Endodermal cell (in vitro differentiated cells): ENCODE measurements around the gene MAPKAPK2. TPM values are rescaled to one million over a fixed set of nuclear protein-coding genes. Genes with fewer than 3 reads are reported as not detected.

Source experiments
- DNase-seq: peaks from one replicate; pipeline ENCODE4 v3.0.0-alpha.2; 2017
- H3K27ac ChIP-seq: 2 replicates; pipeline ENCODE4 v1.5.1; 2013; ENCODE audit warnings: mild to moderate bottlenecking, low read depth, low read length, moderate library complexity
- H3K27me3 ChIP-seq: 2 replicates; pipeline ENCODE4 v1.6.1; 2013; ENCODE audit warnings: mild to moderate bottlenecking, low read length, moderate library complexity; ENCODE audit not compliant: insufficient read depth, control insufficient read depth, poor library complexity, severe bottlenecking
- H3K36me3 ChIP-seq: 2 replicates; pipeline ENCODE4 v1.7.0; 2013; ENCODE audit warnings: mild to moderate bottlenecking, low read length, moderate library complexity; ENCODE audit not compliant: control insufficient read depth, insufficient read depth
- H3K4me1 ChIP-seq: one replicate; pipeline ENCODE4 v1.7.0; 2013; ENCODE audit warnings: low read length; ENCODE audit not compliant: control insufficient read depth, insufficient read depth
- H3K4me3 ChIP-seq: 2 replicates; pipeline ENCODE4 v1.5.1; 2013; ENCODE audit warnings: mild to moderate bottlenecking, low read length, moderate library complexity
- H3K9ac ChIP-seq: 2 replicates; pipeline ENCODE4 v1.6.1; 2013; ENCODE audit warnings: mild to moderate bottlenecking, low read length, moderate library complexity; ENCODE audit not compliant: poor library complexity, severe bottlenecking; ENCODE audit errors: extremely low read depth
- H3K9me3 ChIP-seq: 2 replicates; pipeline ENCODE4 v1.6.1; 2013; ENCODE audit warnings: mild to moderate bottlenecking, low read length, moderate library complexity; ENCODE audit not compliant: control insufficient read depth
- H3K27ac Mint-ChIP-seq: 2 replicates; pipeline ENCODE4 v1.8.0; 2020; ENCODE audit warnings: mixed read lengths
- H3K27me3 Mint-ChIP-seq: 2 replicates; pipeline ENCODE4 v1.8.0; 2021; ENCODE audit warnings: mild to moderate bottlenecking, mixed read lengths; ENCODE audit not compliant: insufficient read depth
- H3K36me3 Mint-ChIP-seq: 2 replicates; pipeline ENCODE4 v1.8.0; 2020; ENCODE audit warnings: low read depth, mixed read lengths
- H3K4me1 Mint-ChIP-seq: 2 replicates; pipeline ENCODE4 v1.8.0; 2020; ENCODE audit warnings: mixed read lengths
- H3K4me3 Mint-ChIP-seq: 2 replicates; pipeline ENCODE4 v1.8.0; 2020; ENCODE audit warnings: mild to moderate bottlenecking, moderate library complexity, mixed read lengths
- H3K9me3 Mint-ChIP-seq: 2 replicates; pipeline ENCODE4 v1.8.0; 2020; ENCODE audit warnings: mild to moderate bottlenecking, mixed read lengths
- WGBS, 2 experiments: methylation state at CpG; one replicate each; pipeline versions ENCODE4 v1.1.5 to v1.1.7; 2013; ENCODE audit warnings: missing lambda C conversion rate in 2 of 2, mixed read lengths in 1 of 2; ENCODE audit not compliant: insufficient coverage in 1 of 2, insufficient read length in 1 of 2; 5-methylcytosine and 5-hydroxymethylcytosine counted together
- total RNA-seq, 2 donors: library from RNA; stranded (reverse); fragmentation: NEBNext Ultra II Directional in 1 of 2; extraction: Animal tissue kit (Norgen Biotek cat#: 25700) in 1 of 2; gene quantifications; 2 replicates in 1 of 2; 3 replicates in 1 of 2; pipeline ENCODE4 v1.2.1, GENCODE V29; 2021
- TF ChIP-seq, protein P1 (sequence below): fragments of 200-600 bp; sonication (generic); conservative IDR thresholded peaks from 2 replicates; pipeline ENCODE4 v1.5.0; 2021; ENCODE audit warnings: antibody characterized with exemption, mild to moderate bottlenecking

The MAPKAPK2 gene
- total RNA-seq, 2 donors from 2014 or later: 72.8 to 79.7 TPM

- no peak overlapping the region for H3K4me3 ChIP-seq
- H3K36me3 Mint-ChIP-seq: peaks cover 31% of the 10 kb centered on the region
- no peaks in the 10 kb centered on the region for H3K4me1 Mint-ChIP-seq
- no peak overlapping the region for H3K4me3 Mint-ChIP-seq
- H3K36me3 ChIP-seq: peaks cover 3% of the 10 kb centered on the region
- TF ChIP-seq, protein P1, sequence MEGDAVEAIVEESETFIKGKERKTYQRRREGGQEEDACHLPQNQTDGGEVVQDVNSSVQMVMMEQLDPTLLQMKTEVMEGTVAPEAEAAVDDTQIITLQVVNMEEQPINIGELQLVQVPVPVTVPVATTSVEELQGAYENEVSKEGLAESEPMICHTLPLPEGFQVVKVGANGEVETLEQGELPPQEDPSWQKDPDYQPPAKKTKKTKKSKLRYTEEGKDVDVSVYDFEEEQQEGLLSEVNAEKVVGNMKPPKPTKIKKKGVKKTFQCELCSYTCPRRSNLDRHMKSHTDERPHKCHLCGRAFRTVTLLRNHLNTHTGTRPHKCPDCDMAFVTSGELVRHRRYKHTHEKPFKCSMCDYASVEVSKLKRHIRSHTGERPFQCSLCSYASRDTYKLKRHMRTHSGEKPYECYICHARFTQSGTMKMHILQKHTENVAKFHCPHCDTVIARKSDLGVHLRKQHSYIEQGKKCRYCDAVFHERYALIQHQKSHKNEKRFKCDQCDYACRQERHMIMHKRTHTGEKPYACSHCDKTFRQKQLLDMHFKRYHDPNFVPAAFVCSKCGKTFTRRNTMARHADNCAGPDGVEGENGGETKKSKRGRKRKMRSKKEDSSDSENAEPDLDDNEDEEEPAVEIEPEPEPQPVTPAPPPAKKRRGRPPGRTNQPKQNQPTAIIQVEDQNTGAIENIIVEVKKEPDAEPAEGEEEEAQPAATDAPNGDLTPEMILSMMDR: no peak
- no peaks in the 10 kb centered on the region for H3K27me3 Mint-ChIP-seq
- no peak overlapping the region for H3K9ac ChIP-seq
- no peak overlapping the region for H3K27ac Mint-ChIP-seq
- 95 to 100% methylated on average over 1 to 3 of the region's 3 CpGs for WGBS, 2 experiments
- no peaks in the 10 kb centered on the region for H3K9me3 Mint-ChIP-seq
- no peaks in the 10 kb centered on the region for H3K27me3 ChIP-seq
- H3K9me3 ChIP-seq: no peaks in the 10 kb centered on the region
- no peak overlapping the region for H3K27ac ChIP-seq
- no peaks in the 10 kb centered on the region for H3K4me1 ChIP-seq
- no peak for DNase-seq
These were observed 41.5 kb upstream of the MAPKAPK2 start for GRCh38 chr1:206643118-206643698.

- no peak overlapping the region for H3K27ac Mint-ChIP-seq
- no peaks in the 10 kb centered on the region for H3K27me3 ChIP-seq
These were observed 38.2 kb upstream of the MAPKAPK2 start for GRCh38 chr1:206646504-206646903.

DNA sequence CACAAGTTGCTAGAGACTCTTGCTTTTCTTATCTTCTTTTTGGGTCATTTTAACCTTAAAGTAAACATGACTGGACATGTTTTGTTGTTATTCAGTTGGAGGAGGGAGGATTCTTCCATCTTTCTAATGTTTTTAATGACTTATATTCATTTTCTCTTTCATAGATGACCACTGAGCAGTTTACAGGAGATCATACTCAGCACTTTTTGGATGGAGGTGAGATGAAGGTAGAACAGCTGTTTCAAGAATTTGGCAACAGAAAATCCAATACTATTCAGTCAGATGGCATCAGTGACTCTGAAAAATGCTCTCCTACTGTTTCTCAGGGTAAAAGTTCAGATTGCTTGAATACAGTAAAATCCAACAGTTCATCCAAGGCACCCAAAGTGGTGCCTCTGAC lies 37.5 kb upstream of the MAPKAPK2 start:
- no peaks in the 10 kb centered on the region for H3K27me3 ChIP-seq
- Mint-ChIP-seq H3K4me3 (no peak overlapping the region), H3K36me3 (peaks cover 15% of the 10 kb centered on the region), H3K27me3 (no peaks in the 10 kb centered on the region), H3K9me3 (no peaks in the 10 kb centered on the region), H3K27ac (no peak overlapping the region), H3K4me1 (no peaks in the 10 kb centered on the region)
- no peak for DNase-seq
- H3K36me3 ChIP-seq: peaks cover 10% of the 10 kb centered on the region
- H3K27ac ChIP-seq: no peak overlapping the region
- no peak overlapping the region for H3K4me3 ChIP-seq
- H3K9ac ChIP-seq: no peak overlapping the region
- TF ChIP-seq, protein P1: no peak
- H3K9me3 ChIP-seq: no peaks in the 10 kb centered on the region
- no peaks in the 10 kb centered on the region for H3K4me1 ChIP-seq

More at GRCh38 chr1:206646504-206646903, 38.2 kb upstream of the MAPKAPK2 start:
- H3K36me3 Mint-ChIP-seq: peaks cover 18% of the 10 kb centered on the region
- no peak overlapping the region for H3K4me3 Mint-ChIP-seq
- Histone ChIP-seq H3K9ac (no peak overlapping the region), H3K4me1 (no peaks in the 10 kb centered on the region), H3K4me3 (no peak overlapping the region), H3K36me3 (peaks cover 3% of the 10 kb centered on the region), H3K27ac (no peak overlapping the region), H3K9me3 (no peaks in the 10 kb centered on the region)
- 72 to 100% methylated on average over 1 of the region's 1 CpG for WGBS, 2 experiments
- H3K9me3 Mint-ChIP-seq: no peaks in the 10 kb centered on the region
- DNase-seq: no peak
- H3K4me1 Mint-ChIP-seq: no peaks in the 10 kb centered on the region
- H3K27me3 Mint-ChIP-seq: no peaks in the 10 kb centered on the region
- TF ChIP-seq, protein P1: no peak
